Midbrain (tissue), 1 donor: ENCODE results near the gene KIAA1614.
A peak's percentile ranks its signal among the peaks of the same experiment; 100 is the strongest.

Source experiments
- DNase-seq: peaks from one replicate; lab custom pipeline; 2025; lab: John Stamatoyannopoulos, UW

The KIAA1614 gene

GRCh38 chr1:180926164-180926981 is 13.7 kb downstream of the KIAA1614 start:
- peak; percentile 68 for DNase-seq

DNA sequence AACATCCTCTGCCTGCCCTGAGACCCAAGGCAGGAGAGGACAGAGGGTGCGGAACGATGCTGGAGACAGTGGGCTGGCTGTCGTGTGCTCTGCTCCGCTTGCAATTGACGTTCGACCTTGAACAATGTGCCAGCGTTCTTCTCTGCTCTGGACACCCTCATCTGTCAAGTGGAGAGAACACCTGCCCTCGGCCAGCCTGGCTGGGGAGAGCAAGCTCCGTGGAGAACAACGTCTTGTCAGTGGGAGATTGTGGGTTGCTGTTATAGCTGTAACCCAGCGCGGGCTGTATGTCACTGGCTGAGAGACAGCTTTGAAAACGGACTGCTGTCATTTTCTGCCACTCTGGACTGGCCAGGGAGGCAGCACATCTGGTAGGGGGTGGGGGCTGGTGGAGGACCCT is 14.7 kb downstream of the KIAA1614 start:
- DNase-seq = peak; percentile 55

GRCh38 chr1:180927841-180928240 is 15.1 kb downstream of the KIAA1614 start:
- no peak for DNase-seq

DNA sequence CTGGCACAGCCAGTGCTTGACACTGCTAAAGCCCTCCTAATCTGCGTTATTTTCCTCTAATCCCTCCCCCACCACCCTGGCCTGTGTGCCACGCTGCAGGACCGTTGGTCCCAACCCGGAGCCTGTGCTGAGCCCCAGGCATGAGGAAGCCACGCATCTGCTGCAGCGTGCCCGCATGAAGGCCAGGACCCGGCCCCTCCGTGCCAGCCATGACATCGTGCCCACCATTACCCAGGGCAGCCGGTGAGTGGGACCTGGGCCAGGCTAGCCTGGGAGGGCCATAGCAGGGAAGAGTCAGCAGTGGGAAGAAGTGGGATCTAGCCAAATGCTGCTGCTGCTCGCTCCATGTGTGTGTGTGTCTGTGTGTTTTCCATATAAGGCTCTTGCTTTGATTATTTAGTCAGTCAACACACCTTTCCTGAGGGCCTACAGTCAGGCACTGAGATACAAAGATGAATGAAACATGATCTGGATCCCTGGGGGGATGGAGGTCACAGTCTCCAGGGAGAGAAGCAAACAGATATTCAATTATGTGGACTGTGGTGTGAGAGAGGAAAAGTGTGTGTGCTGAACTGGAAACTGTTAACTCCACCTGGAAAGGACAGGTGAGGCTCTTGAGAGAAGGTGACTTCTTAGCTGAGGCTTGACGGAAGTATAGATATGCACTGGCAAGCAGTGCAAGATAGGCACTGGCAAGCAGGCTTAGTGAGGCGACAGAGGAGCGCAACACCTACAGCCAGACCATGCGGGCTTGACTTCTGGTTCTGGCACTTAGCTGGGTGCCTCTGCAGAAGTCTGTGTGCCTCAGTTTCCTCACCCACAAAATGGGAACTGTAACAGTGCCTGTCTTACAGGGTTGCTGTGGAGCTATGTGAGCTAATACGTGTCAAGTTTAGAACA is 15.9 kb downstream of the KIAA1614 start:
- DNase-seq = no peak

DNA sequence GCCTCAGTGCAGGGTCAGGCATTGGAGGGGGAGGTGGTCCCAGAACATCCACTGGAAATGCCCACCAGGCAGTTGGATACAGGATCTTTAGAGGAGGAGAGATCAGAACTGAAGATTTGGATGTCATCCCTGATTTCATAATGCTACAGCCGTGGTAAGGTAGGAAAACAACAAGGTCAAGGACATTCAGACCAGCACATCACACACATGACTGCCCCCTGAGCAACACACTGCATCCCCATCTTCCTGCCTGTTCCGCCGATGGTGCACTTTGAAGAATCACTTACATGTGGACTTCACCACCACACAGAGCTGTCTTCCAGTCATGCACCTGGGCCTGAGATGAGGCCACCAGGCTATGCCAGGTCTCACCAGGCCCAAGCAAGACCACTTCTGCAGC is 16.7 kb downstream of the KIAA1614 start:
- no peak for DNase-seq

DNA sequence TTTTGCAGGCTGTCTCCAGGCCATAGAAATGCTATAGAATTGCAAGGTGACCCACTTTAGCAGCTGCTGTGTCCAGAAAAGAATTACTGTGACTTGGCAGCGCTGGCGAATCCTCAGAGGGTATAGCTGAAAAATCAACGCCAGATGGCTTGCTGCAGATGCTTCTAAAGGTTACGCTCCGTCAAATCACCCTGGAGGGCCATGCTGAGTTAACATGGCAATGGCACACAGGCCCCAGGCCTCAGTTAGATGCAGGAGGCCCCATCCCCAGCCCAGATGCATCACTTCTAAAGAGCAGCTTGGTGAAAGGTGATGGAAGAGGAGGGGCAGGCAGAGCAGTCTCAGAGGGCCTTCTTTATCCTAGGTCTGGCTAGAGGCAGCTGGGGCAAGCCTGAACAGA is 18.0 kb downstream of the KIAA1614 start:
- DNase-seq = no peak

DNA sequence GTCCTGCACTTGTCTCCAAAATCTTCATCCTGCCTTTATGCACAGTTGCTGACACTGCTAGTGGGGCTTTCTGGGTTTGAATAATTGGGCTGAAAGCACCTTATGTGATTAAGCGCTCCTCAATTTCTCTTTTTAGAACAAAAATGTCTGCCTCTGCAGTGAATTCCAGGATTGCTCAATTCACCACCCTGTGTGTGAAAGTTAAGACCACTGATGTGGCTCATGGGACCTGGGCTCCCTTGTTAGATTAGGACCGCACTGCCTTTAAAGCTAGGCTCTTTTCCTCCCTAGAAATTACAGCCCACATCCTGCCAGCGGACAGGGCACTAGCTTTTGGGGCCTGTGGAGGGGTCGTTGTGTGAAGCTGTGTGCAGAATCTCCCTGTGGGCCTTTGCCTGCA is 18.8 kb downstream of the KIAA1614 start:
- DNase-seq = no peak

- DNase-seq = no peak
Observed at GRCh38 chr1:180932378-180932777, 19.7 kb downstream of the KIAA1614 start.

DNA sequence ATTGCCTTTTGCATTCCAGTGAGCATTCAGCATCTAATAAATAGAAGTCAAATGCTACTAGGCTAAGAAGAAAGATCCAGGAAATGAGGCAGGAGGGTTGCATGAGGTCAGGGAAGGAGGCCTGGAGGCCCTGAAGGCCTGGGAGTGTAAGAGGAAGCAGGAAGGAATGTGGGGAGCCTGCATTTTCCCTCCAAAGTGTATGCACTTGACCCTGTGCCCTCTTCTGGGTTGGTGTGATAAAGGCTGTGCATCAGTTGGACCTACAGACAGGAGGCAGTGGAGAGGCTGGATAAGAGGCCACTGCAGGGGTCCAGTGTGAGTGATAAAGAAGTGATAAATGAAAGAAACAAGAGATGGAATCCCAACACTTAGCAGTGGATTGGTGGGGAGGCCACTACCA is 20.4 kb downstream of the KIAA1614 start:
- no peak for DNase-seq

- no peak for DNase-seq
Observed at GRCh38 chr1:180934563-180934962, 21.9 kb downstream of the KIAA1614 start.

- no peak for DNase-seq
Observed at GRCh38 chr1:180935326-180936109, 22.8 kb downstream of the KIAA1614 start.

- peak; percentile 15 for DNase-seq
Observed at GRCh38 chr1:180936110-180937011, 23.7 kb downstream of the KIAA1614 start.

- no peak for DNase-seq
Observed at GRCh38 chr1:180937012-180937372, 24.3 kb downstream of the KIAA1614 start.

DNA sequence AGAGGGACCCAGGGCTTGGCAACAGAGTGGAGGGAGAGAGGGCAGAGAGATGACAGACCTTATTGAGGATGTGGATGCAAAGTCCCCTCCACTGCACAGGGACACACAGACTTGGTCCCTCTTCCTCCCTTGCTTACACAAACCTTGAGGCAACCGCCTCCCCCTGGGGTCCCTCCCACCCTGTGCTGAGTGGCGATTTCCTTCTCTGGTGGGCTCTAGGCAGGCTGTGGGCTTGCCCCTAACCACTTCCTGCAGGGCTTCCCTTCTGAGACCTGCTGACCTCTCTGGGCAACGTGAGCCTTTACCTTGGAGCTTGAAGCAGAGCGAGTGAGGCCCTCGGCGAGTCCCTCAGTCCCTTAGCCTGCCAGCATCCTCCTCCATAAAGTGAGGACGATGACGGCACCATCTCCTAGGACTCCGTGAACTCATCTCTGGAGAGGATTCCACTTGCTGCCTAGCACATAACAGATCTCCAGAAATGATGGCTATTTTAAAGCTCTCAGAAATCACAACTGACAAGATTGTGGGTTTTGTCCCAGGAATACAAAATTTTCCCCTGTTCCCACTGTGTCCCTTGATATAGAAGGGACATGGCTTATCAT is 25.0 kb downstream of the KIAA1614 start:
- DNase-seq = no peak

GRCh38 chr1:180939073-180939710 is 26.5 kb downstream of the KIAA1614 start:
- no peak for DNase-seq

DNA sequence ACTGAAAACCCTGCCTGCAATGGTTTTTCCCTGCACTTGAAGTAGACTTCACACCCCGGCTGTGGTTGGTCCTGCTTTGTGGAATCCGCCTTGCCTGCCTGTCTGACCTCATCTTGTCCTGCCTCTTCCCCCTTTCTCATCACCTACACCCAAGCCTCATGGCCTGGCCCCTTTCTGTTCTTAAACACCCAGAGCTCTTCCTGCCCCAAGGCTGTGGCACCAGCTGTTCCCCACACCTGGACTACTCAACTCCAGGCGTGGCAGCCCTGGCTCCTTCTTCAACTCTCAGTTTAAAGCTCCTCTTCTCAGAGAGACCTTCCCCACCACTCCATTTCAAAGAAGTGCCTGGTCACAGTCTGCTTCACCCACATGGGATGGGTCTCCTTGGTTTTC is 27.0 kb downstream of the KIAA1614 start:
- DNase-seq = no peak

GRCh38 chr1:180940445-180940844 is 27.7 kb downstream of the KIAA1614 start:
- no peak for DNase-seq

GRCh38 chr1:180941518-180942275 is 29.0 kb downstream of the KIAA1614 start:
- DNase-seq = no peak

GRCh38 chr1:180945151-180945550 is 32.5 kb downstream of the KIAA1614 start:
- no peak for DNase-seq

- DNase-seq = no peak
Observed at GRCh38 chr1:180945551-180945950, 32.9 kb downstream of the KIAA1614 start.
